ENCODE data around the gene MADCAM1. TPM values are rescaled to one million over a fixed set of nuclear protein-coding genes. Genes with fewer than 3 reads are reported as not detected.

MADCAM1 gene
- total and polyA plus RNA-seq, 2 experiments from 2014 or later, result 2.2 to 3.4 TPM

DNA sequence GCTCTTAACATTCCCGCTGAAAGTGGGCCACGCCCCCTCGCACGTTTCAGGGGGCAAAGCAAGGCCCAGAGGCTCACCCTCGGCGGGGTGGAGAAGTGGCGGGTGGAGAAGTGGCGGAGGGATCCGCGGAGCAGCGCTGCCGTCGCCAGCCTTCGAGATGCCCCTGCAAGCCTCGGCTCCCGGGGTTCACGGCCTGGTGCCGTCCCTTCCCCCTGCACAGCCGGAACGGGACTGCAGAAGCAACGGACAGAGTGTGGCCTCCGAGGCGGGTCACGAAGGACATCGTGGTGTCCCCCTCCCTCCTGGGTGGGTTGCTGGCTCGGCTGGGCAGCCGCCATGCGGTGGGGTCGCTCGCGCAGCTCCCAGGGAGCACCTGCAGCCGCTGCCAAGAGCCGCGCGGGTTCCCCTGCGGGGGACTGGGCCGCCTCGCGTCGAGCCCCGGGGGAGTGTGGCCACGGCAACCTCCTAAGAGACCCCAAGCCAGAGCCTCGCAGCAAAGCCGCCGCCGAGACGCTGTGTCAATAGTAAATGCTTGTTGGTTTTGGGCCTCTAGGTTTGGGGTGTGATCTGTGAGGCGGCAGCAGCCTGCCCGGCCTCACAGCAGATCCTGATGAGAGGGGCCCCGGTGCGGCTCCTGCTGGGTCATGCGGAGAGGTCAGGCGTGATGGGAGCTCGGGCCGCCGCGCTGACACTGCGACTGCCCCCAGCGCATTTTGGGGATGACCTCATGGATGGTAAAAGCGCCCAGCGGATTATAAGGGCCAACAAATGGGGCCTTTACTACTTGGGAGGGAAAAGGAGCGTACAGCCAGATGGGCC is 16.5 kb downstream of the MADCAM1 start:
- peaks cover 22% of the 10 kb centered on the region for H3K4me1 ChIP-seq (ENCODE audit: low read depth)
- H3K4me3 ChIP-seq, result no peak overlapping the region
- no peaks in the 10 kb centered on the region for H3K27me3 ChIP-seq
- H3K27ac ChIP-seq, result peak overlapping the region; percentile 53
- H3K9me3 ChIP-seq (ENCODE audit: low read depth), result no peaks in the 10 kb centered on the region
- H3K36me3 ChIP-seq, result no peaks in the 10 kb centered on the region
- TF ChIP-seq, protein P1, sequence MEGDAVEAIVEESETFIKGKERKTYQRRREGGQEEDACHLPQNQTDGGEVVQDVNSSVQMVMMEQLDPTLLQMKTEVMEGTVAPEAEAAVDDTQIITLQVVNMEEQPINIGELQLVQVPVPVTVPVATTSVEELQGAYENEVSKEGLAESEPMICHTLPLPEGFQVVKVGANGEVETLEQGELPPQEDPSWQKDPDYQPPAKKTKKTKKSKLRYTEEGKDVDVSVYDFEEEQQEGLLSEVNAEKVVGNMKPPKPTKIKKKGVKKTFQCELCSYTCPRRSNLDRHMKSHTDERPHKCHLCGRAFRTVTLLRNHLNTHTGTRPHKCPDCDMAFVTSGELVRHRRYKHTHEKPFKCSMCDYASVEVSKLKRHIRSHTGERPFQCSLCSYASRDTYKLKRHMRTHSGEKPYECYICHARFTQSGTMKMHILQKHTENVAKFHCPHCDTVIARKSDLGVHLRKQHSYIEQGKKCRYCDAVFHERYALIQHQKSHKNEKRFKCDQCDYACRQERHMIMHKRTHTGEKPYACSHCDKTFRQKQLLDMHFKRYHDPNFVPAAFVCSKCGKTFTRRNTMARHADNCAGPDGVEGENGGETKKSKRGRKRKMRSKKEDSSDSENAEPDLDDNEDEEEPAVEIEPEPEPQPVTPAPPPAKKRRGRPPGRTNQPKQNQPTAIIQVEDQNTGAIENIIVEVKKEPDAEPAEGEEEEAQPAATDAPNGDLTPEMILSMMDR (IDR thresholded peaks at IDR 0.05; ENCODE audit: low read depth, low read length), result no peak
- DNase-seq (ENCODE audit: low read depth in 1 of 2, low spot score in 1 of 2), result peak in 1 of 2 donors; percentile 43

DNA sequence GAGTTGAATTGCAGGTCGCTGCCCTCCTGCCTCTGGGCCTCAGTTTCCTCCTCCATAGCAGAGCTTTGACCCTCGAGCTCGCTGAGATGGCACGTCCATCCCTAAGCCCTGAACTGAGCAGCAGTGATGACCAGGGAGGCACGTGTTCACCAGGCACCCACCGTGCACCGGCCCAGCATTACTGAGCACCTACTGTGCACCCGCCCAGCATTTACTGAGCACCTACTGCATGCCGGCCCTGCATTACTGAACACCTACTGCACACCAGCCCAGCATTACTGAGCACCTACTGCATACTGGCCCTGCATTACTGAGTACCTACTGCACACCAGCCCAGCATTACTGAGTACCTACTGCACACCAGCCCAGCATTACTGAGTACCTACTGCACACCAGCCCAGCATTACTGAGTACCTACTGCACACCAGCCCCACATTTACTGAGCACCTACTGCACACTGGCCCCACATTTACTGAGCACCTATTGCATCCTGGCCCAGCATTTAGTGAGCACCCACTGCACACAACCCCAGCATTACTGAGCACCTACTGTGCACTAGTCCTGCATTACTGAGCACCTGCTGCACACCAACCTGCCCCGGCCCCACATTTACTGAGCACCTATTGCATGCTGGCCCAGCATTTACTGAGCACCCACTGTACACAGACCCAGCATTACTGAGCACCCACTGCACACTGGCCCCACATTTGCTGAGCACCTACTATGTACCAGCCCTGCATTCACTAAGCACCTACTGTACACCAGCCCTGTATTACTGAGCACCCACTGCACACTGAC is 17.3 kb downstream of the MADCAM1 start:
- Histone ChIP-seq H3K9me3 (ENCODE audit: low read depth) (no peaks in the 10 kb centered on the region), H3K36me3 (no peaks in the 10 kb centered on the region), H3K4me3 (no peak overlapping the region), H3K27ac (no peak overlapping the region), H3K4me1 (ENCODE audit: low read depth) (peaks cover 18% of the 10 kb centered on the region), H3K27me3 (no peaks in the 10 kb centered on the region)
- TF ChIP-seq, protein P1 (IDR thresholded peaks at IDR 0.05; ENCODE audit: low read depth, low read length), result no peak
- DNase-seq (ENCODE audit: low read depth in 1 of 2, low spot score in 1 of 2), result no peak

DNA sequence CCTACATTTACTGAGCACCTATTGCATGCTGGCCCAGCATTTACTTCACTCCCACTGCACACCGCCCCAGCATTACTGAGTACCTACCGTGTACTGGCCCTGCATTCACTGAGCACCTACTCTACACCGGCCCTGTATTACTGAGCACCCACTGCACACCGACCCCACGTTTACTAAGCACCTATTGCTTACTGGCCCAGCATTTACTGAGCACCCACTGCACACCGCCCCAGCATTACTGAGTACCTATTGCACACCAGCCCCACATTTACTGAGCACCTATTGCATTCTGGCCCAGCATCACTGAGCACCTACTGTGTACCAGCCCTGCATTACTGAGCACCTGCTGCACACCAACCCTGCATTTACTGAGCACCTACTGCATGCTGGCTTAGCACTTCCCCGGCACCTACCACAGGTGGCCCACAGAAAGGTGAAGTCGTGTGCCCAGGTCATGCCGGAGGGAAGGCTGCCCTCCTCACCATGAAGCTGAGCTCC is 17.9 kb downstream of the MADCAM1 start:
- TF ChIP-seq, protein P1 (IDR thresholded peaks at IDR 0.05; ENCODE audit: low read depth, low read length), result no peak
- no peak for DNase-seq (ENCODE audit: low read depth in 1 of 2, low spot score in 1 of 2)
- Histone ChIP-seq H3K9me3 (ENCODE audit: low read depth) (no peaks in the 10 kb centered on the region), H3K4me1 (ENCODE audit: low read depth) (peaks cover 18% of the 10 kb centered on the region), H3K27me3 (no peaks in the 10 kb centered on the region), H3K36me3 (no peaks in the 10 kb centered on the region), H3K4me3 (no peak overlapping the region), H3K27ac (no peak overlapping the region)

DNA sequence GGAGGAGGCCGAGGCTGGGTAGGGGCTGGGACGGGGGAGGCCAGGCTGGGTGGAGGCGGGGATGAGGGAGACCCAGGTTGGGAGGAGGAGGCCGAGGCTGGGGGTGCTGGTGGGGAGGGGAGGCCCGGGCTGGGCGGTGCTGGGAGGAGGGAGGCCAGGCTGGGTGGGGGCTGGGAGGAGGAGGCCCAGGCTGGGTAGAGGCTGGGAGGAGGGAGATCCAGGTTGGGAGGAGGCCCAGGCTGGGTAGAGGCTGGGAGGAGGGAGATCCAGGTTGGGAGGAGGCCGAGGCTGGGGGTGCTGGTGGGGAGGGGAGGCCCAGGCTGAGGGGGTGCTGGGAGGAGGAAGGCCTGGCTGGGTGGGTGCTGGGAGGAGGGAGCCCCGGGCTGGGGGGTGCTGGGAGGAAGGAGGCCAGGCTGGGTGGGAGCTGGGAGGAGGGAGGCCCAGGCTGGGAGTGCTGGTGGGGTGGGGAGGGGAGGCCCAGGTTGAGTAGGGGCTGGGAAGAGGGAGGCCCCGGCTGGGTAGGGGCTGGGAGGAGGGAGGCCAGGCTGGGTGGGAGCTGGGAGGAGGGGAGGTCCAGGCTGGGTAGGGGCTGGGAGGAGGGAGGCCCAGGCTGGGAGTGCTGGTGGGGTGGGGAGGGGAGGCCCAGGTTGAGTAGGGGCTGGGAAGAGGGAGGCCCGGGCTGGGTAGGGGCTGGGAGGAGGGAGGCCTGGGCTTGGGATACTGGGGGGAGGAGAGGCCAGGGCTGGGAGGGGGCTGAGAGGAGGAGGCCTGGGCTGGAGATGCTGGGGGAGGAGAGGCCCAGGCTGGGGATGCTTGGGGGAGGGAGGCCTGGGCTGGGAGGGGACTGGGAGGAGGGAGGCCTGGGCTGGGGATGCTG is 21.7 kb downstream of the MADCAM1 start:
- Histone ChIP-seq H3K4me3 (no peak overlapping the region), H3K27ac (no peak overlapping the region), H3K36me3 (no peaks in the 10 kb centered on the region), H3K27me3 (no peaks in the 10 kb centered on the region), H3K9me3 (ENCODE audit: low read depth) (no peaks in the 10 kb centered on the region), H3K4me1 (ENCODE audit: low read depth) (peaks cover 11% of the 10 kb centered on the region)
- TF ChIP-seq, protein P1 (IDR thresholded peaks at IDR 0.05; ENCODE audit: low read depth, low read length), result no peak
- DNase-seq (ENCODE audit: low read depth in 1 of 2, low spot score in 1 of 2), result peak; percentile 59 to 70
